ACHN (cell line): Measurements from ENCODE around the gene TM9SF1.

Source experiments
- DNase-seq: peaks from one replicate; pipeline ENCODE4 v3.0.0-alpha.2; 2015
- in situ Hi-C: cut with HindIII; loops from 2 replicates; pipeline ENCODE4 v1.10.0; 2017; ENCODE audit warnings: low sequenced_read_pairs, low pct_ligation_motif_present, low pct_unique_long_range_greater_than_20kb

The TM9SF1 gene

GRCh38 chr14:24146453-24146977 lies 48.7 kb downstream of the TM9SF1 start, which contains the start of gene PSME2:
Gene PSME2, minus strand, starts transcription at chr14:24146610. Its CDS starts 29 bp downstream, at chr14:24146581.
- peak; percentile 96 for DNase-seq
- in situ Hi-C loops, result no loop called here

GRCh38 chr14:24145690-24146452 lies 49.4 kb downstream of the TM9SF1 start:
- in situ Hi-C loops, result no loop called here
- DNase-seq, result peak; percentile 13

GRCh38 chr14:24145219-24145618 lies 50.0 kb downstream of the TM9SF1 start:
- DNase-seq, result no peak
- in situ Hi-C loops, result no loop called here

GRCh38 chr14:24144451-24144850 lies 50.8 kb downstream of the TM9SF1 start:
- DNase-seq, result no peak
- in situ Hi-C loops, result no loop called here

GRCh38 chr14:24143511-24143910 lies 51.7 kb downstream of the TM9SF1 start:
- DNase-seq, result no peak
- in situ Hi-C loops, result no loop called here

GRCh38 chr14:24141097-24141880 lies 54.0 kb downstream of the TM9SF1 start, which contains the start of gene EMC9:
Gene EMC9, minus strand, starts transcription at chr14:24141591. Its CDS starts 287 bp downstream, at chr14:24141304.
- peak; percentile 98 for DNase-seq
- in situ Hi-C loops, result no loop called here

GRCh38 chr14:24139272-24139934 lies 55.8 kb downstream of the TM9SF1 start:
- in situ Hi-C loops, result no loop called here
- no peak for DNase-seq
